ENCODE results near the gene UNC119. TPM values are rescaled to one million over a fixed set of nuclear protein-coding genes. Genes with fewer than 3 reads are reported as not detected.

The UNC119 gene
- total and polyA plus RNA-seq, 2 of the 13 experiments (the other 11 are each of a cell fraction or from before 2014, with no cell fraction given), result 10.4 to 63.1 TPM

DNA sequence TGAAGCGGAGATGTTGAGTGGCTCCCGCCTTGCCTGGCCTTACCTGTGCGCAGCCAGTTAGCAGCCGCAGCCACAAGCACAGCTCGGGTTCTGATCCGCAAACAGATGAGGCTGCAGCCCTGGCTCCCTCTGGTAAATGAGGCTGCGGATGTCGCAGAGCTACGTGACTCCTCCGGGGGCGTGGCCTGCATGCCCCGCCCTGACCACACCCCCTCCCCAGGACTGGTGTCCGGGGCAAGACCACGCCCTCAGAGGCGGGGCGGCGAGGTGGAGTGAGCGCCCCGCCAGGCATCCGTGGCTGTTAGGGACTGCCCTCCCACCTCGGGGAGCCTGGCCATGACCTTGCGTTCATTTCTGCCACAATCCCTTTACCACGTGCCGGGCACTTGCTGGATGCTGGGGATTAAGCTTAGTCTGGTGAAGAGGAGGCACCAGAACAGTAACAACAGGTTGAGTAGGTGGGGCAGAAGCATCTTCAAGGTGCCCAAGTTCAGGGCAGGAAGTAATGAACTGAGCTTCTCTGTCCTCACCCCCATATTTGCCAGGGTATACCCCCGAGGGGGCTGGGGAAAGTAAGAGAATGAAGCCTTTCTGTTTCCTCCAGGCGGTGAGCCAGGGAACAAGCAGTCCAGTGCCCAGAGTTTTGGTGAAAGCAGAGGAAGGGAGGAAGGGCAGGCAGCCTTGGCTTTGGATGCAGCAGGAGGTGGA is 24.5 kb upstream of the UNC119 start, which contains the start of gene ALDOC (continued):
- TF ChIP-seq GTF2F1 (IDR thresholded peaks at IDR 0.05; ENCODE audit: low read length), result no peak
- no peak for TF ChIP-seq SRY (CRISPR knock-in tag; IDR thresholded peaks at IDR 0.05)
- peak; percentile 77; the same call in 1 of the 2 replicates for TF ChIP-seq ZNF232 (CRISPR knock-in tag; IDR thresholded peaks at IDR 0.05; ENCODE audit: borderline replicate concordance)
- peak; percentile 95 for TF ChIP-seq RXRA (CRISPR knock-in tag; IDR thresholded peaks at IDR 0.05)
- TF ChIP-seq, protein P1, sequence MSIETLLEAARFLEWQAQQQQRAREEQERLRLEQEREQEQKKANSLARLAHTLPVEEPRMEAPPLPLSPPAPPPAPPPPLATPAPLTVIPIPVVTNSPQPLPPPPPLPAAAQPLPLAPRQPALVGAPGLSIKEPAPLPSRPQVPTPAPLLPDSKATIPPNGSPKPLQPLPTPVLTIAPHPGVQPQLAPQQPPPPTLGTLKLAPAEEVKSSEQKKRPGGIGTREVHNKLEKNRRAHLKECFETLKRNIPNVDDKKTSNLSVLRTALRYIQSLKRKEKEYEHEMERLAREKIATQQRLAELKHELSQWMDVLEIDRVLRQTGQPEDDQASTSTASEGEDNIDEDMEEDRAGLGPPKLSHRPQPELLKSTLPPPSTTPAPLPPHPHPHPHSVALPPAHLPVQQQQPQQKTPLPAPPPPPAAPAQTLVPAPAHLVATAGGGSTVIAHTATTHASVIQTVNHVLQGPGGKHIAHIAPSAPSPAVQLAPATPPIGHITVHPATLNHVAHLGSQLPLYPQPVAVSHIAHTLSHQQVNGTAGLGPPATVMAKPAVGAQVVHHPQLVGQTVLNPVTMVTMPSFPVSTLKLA (IDR thresholded peaks at IDR 0.05), result peak; percentile 70
- TF ChIP-seq NFE2L2 (IDR thresholded peaks at IDR 0.05; ENCODE audit: low read length), result no peak
- TF ChIP-seq, protein P2, sequence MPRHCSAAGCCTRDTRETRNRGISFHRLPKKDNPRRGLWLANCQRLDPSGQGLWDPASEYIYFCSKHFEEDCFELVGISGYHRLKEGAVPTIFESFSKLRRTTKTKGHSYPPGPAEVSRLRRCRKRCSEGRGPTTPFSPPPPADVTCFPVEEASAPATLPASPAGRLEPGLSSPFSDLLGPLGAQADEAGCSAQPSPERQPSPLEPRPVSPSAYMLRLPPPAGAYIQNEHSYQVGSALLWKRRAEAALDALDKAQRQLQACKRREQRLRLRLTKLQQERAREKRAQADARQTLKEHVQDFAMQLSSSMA (CRISPR knock-in tag; IDR thresholded peaks at IDR 0.05), result no peak
- TF ChIP-seq THAP11 (CRISPR knock-in tag; IDR thresholded peaks at IDR 0.05), result peak; percentile 39; the same call in 1 of the 2 replicates
- TF ChIP-seq, protein P3, sequence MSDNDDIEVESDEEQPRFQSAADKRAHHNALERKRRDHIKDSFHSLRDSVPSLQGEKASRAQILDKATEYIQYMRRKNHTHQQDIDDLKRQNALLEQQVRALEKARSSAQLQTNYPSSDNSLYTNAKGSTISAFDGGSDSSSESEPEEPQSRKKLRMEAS (IDR thresholded peaks at IDR 0.05), result peak; percentile 95
- no peak for TF ChIP-seq ZNF607 (CRISPR knock-in tag; IDR thresholded peaks at IDR 0.05; ENCODE audit: borderline replicate concordance)
- TF ChIP-seq ZNF558 (CRISPR knock-in tag; IDR thresholded peaks at IDR 0.05; ENCODE audit: borderline replicate concordance), result no peak
- TF ChIP-seq, protein P4, sequence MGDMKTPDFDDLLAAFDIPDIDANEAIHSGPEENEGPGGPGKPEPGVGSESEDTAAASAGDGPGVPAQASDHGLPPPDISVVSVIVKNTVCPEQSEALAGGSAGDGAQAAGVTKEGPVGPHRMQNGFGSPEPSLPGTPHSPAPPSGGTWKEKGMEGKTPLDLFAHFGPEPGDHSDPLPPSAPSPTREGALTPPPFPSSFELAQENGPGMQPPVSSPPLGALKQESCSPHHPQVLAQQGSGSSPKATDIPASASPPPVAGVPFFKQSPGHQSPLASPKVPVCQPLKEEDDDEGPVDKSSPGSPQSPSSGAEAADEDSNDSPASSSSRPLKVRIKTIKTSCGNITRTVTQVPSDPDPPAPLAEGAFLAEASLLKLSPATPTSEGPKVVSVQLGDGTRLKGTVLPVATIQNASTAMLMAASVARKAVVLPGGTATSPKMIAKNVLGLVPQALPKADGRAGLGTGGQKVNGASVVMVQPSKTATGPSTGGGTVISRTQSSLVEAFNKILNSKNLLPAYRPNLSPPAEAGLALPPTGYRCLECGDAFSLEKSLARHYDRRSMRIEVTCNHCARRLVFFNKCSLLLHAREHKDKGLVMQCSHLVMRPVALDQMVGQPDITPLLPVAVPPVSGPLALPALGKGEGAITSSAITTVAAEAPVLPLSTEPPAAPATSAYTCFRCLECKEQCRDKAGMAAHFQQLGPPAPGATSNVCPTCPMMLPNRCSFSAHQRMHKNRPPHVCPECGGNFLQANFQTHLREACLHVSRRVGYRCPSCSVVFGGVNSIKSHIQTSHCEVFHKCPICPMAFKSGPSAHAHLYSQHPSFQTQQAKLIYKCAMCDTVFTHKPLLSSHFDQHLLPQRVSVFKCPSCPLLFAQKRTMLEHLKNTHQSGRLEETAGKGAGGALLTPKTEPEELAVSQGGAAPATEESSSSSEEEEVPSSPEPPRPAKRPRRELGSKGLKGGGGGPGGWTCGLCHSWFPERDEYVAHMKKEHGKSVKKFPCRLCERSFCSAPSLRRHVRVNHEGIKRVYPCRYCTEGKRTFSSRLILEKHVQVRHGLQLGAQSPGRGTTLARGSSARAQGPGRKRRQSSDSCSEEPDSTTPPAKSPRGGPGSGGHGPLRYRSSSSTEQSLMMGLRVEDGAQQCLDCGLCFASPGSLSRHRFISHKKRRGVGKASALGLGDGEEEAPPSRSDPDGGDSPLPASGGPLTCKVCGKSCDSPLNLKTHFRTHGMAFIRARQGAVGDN (CRISPR knock-in tag; IDR thresholded peaks at IDR 0.05), result peak; percentile 96
- TF ChIP-seq TP53 (CRISPR knock-in tag; conservative IDR thresholded peaks at IDR 0.05), result no peak
- no peak for TF ChIP-seq ZNF670 (CRISPR knock-in tag; IDR thresholded peaks at IDR 0.05; ENCODE audit: borderline replicate concordance)
- TF ChIP-seq BCL6 (CRISPR knock-in tag; IDR thresholded peaks at IDR 0.05), result 0 out of 2 replicates have a peak, but pooled peaks have one; percentile 38
- TF ChIP-seq, protein P5, sequence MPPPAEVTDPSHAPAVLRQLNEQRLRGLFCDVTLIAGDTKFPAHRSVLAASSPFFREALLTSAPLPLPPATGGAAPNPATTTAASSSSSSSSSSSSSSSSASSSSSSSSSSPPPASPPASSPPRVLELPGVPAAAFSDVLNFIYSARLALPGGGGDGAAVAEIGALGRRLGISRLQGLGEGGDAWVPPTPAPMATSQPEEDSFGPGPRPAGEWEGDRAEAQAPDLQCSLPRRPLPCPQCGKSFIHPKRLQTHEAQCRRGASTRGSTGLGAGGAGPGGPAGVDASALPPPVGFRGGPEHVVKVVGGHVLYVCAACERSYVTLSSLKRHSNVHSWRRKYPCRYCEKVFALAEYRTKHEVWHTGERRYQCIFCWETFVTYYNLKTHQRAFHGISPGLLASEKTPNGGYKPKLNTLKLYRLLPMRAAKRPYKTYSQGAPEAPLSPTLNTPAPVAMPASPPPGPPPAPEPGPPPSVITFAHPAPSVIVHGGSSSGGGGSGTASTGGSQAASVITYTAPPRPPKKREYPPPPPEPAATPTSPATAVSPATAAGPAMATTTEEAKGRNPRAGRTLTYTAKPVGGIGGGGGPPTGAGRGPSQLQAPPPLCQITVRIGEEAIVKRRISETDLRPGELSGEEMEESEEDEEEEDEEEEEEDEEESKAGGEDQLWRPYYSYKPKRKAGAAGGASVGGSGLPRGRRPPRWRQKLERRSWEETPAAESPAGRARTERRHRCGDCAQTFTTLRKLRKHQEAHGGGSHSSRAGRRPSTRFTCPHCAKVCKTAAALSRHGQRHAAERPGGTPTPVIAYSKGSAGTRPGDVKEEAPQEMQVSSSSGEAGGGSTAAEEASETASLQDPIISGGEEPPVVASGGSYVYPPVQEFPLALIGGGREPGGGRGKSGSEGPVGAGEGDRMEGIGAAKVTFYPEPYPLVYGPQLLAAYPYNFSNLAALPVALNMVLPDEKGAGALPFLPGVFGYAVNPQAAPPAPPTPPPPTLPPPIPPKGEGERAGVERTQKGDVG (CRISPR knock-in tag; IDR thresholded peaks at IDR 0.05; ENCODE audit: borderline replicate concordance), result no peak
- TF ChIP-seq, protein P6, sequence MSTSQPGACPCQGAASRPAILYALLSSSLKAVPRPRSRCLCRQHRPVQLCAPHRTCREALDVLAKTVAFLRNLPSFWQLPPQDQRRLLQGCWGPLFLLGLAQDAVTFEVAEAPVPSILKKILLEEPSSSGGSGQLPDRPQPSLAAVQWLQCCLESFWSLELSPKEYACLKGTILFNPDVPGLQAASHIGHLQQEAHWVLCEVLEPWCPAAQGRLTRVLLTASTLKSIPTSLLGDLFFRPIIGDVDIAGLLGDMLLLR (CRISPR knock-in tag; IDR thresholded peaks at IDR 0.05), result no peak
